GM12892 (cell line): ENCODE measurements around the gene SYNE2.

Experiments
- POLR2A ChIP-seq: IDR thresholded peaks from 2 replicates; pipeline ENCODE4 v1.6.1; 2011; ENCODE audit warnings: low read depth, low read length, control low read depth
- POLR2AphosphoS5 ChIP-seq: IDR thresholded peaks from 2 replicates; pipeline ENCODE4 v1.6.1; 2011; ENCODE audit warnings: low read depth, low read length, control low read depth

DNA sequence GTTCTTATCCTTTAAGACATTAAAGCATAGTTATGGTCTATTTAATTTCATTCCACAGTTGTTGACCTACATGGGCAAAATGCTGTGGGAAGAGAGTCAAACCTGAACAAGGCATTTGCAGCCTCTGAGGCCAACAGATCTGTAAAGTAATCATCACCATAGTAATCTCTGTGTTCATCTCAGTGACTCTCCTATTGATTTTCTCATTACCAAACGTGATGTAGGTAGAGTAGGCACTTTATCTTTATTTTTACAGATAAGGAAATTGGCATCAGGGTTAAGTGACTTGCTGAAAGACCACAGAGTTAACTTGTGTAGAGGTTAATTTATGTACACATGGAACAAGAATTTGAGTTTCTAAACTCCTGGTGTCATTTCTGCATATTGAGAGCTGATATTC lies 238.4 kb downstream of the SYNE2 start:
- TF ChIP-seq POLR2A, result no peak
- TF ChIP-seq POLR2AphosphoS5, result no peak
